ENCODE data around the gene DPP4. TPM values are rescaled to one million over a fixed set of nuclear protein-coding genes. Genes with fewer than 3 reads are reported as not detected.

Gene DPP4
- total and polyA plus RNA-seq, 4 donors = 1.2 to 15.7 (median 5.8) TPM

Small RNA genes lying within 50 kb of the gene (small RNA-seq; reads per million reads assigned to genes)
- gene TIMM8AP1 (ENCODE audit: low replicate concordance) = not detected

Other genes with a start within 250 kb of the DPP4 start
- not detected for gene GCG, start 78.0 kb upstream of the DPP4 start, total RNA-seq
- not detected for gene GCG, start 78.0 kb upstream of the DPP4 start, polyA plus RNA-seq (ENCODE audit: insufficient read length in 2 of 2)
- gene FAP, start 169.2 kb upstream of the DPP4 start, total RNA-seq = 10 to 100 TPM; 23.2 to 27.6 TPM
- 10 to 100 TPM; 10.2 to 11.4 TPM for gene FAP, start 169.2 kb upstream of the DPP4 start, polyA plus RNA-seq (ENCODE audit: insufficient read length in 2 of 2)
- 1 to 10 TPM; 9.1 to 9.3 TPM for gene IFIH1, start 244.5 kb upstream of the DPP4 start, total RNA-seq
- 1 to 10 TPM; 4.9 to 6.1 TPM for gene IFIH1, start 244.5 kb upstream of the DPP4 start, polyA plus RNA-seq (ENCODE audit: insufficient read length in 2 of 2)